Right lobe of liver (tissue), 6 donors: ENCODE measurements around the gene AHR. TPM values are rescaled to one million over a fixed set of nuclear protein-coding genes. Genes with fewer than 3 reads are reported as not detected.
"Not testable (repeated sequence)": the region's sequence is repeated elsewhere in the genome, so short reads cannot be mapped to it uniquely, and the experiment has no call there.

ENCODE experiments used
- ATAC-seq, 4 donors: fragments of 200-7000 bp; cut with Tn5 transposase; one replicate each; pipeline ENCODE4 v1.9.1; 2020; ENCODE audit warnings: mild to moderate bottlenecking in 4 of 4, moderate library complexity in 4 of 4
- DNase-seq, 3 donors: peaks; one replicate each; pipeline ENCODE4 v3.0.0-alpha.2; 2020
- H3K27ac ChIP-seq, 3 donors: fragments of 200-600 bp; one replicate each; pipeline ENCODE4 v1.8.0; 2022
- H3K27me3 ChIP-seq, 2 donors: fragments of 200-600 bp; one replicate each; pipeline ENCODE4 v1.8.0; 2022
- H3K36me3 ChIP-seq, 4 donors: fragments of 200-600 bp; sonication (generic) in 1 of 4; one replicate each; pipeline versions ENCODE4 v1.5.1 to v1.8.0; 2017 to 2022; ENCODE audit warnings: control low read depth in 1 of 4
- H3K4me1 ChIP-seq, 4 donors: fragments of 200-600 bp; sonication (generic) in 1 of 4; one replicate each; pipeline versions ENCODE4 v1.5.1 to v1.8.0; 2017 to 2022; ENCODE audit warnings: control low read depth in 1 of 4
- H3K4me3 ChIP-seq, 3 donors: fragments of 200-600 bp; one replicate each; pipeline ENCODE4 v1.8.0; 2022
- H3K9me3 ChIP-seq, 4 donors: fragments of 200-600 bp; sonication (generic) in 1 of 4; one replicate each; pipeline versions ENCODE4 v1.5.1 to v1.8.0; 2017 to 2022; ENCODE audit warnings: control low read depth in 1 of 4
- POLR2A ChIP-seq: fragments of 450-650 bp; IDR thresholded peaks from one replicate; pipeline ENCODE4 v1.6.1; 2017; ENCODE audit warnings: antibody characterized with exemption, mild to moderate bottlenecking
- WGBS: methylation state at CpG from one replicate; pipeline ENCODE4 v1.1.6; 2018; ENCODE audit warnings: low coverage, low lambda C conversion rate; ENCODE audit not compliant: insufficient coverage; ENCODE audit errors: missing lambda C conversion rate; 5-methylcytosine and 5-hydroxymethylcytosine counted together
- intact Hi-C, 2 donors: fragments of 100-400 bp; cut with DNase I; formaldehyde crosslinking; loops; one replicate each; pipeline versions ENCODE4 v1.11.2 to v1.14.1; 2022
- total RNA-seq, 6 experiments: library from RNA; depleted of rRNA in 2 of 6; stranded (reverse); fragments of >200 nt in 2 of 6; fragmentation: NEBNext Ultra II Directional in 3 of 6; extraction: Animal tissue kit (Norgen Biotek cat#: 25700) in 3 of 6; gene quantifications; one replicate each; pipeline versions ENCODE4 v1.1.0 to v1.2.4, GENCODE V29; 2016 to 2023
- TF ChIP-seq, protein P1 (sequence below), 4 donors: fragments of 200-600 bp in 3 of 4; fragments of 450-650 bp in 1 of 4; IDR thresholded peaks; one replicate each; pipeline versions ENCODE4 v1.5.1 to v1.8.0; 2016 to 2022; ENCODE audit warnings: antibody characterized with exemption in 4 of 4, mild to moderate bottlenecking in 2 of 4
- donor health status: DM: no; HTN: yes; CAD: no.
- donor health status: DM: no; HTN: no; CAD: no.
- donor health status: DM: no; HTN: no; CAD: no.
- donor health status: DM: no; HTN: yes; CAD: no.
- donor health status: DM: no; HTN: yes; CAD: no.

Gene AHR
- total RNA-seq, 6 experiments from 2014 or later: 31.2 to 67.9 (median 41.0) TPM

DNA sequence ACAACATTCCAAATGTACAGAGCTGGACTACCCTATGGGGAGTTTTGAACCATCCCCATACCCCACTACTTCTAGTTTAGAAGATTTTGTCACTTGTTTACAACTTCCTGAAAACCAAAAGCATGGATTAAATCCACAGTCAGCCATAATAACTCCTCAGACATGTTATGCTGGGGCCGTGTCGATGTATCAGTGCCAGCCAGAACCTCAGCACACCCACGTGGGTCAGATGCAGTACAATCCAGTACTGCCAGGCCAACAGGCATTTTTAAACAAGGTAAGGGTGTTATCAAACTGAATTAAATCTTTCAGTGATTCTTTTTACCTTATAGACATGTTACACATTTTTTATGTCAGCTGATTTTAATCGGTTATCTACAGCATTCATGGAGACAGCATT, 41.5 kb downstream of the AHR start:
- no peak overlapping the region for H3K27ac ChIP-seq
- H3K36me3 ChIP-seq: peaks cover 0 to 47% (median 6%) of the 10 kb centered on the region in 4 donors
- intact Hi-C loops: no loop called here

GRCh38 chr7:17340655-17341054, 42.2 kb downstream of the AHR start:
- DNase-seq (no peak), ATAC-seq (no peak)
- intact Hi-C loops: no loop called here
- H3K4me3 ChIP-seq: no peak overlapping the region
- no peak overlapping the region for H3K27ac ChIP-seq
- WGBS: 22% methylated on average over 1 of the region's 1 CpG
- peaks cover 0 to 7% (median 0%) of the 10 kb centered on the region in 4 donors for H3K4me1 ChIP-seq
- H3K9me3 ChIP-seq: no peaks in the 10 kb centered on the region
- no peak for TF ChIP-seq POLR2A
- TF ChIP-seq, protein P1, sequence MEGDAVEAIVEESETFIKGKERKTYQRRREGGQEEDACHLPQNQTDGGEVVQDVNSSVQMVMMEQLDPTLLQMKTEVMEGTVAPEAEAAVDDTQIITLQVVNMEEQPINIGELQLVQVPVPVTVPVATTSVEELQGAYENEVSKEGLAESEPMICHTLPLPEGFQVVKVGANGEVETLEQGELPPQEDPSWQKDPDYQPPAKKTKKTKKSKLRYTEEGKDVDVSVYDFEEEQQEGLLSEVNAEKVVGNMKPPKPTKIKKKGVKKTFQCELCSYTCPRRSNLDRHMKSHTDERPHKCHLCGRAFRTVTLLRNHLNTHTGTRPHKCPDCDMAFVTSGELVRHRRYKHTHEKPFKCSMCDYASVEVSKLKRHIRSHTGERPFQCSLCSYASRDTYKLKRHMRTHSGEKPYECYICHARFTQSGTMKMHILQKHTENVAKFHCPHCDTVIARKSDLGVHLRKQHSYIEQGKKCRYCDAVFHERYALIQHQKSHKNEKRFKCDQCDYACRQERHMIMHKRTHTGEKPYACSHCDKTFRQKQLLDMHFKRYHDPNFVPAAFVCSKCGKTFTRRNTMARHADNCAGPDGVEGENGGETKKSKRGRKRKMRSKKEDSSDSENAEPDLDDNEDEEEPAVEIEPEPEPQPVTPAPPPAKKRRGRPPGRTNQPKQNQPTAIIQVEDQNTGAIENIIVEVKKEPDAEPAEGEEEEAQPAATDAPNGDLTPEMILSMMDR (IDR thresholded peaks at IDR 0.05): no peak
- H3K36me3 ChIP-seq: peaks cover 0 to 47% (median 6%) of the 10 kb centered on the region in 4 donors
- no peaks in the 10 kb centered on the region for H3K27me3 ChIP-seq

More for the DNA sequence above, 41.5 kb downstream of the AHR start:
- WGBS: 85% methylated on average over 4 of the region's 4 CpGs
- Histone ChIP-seq H3K4me1 (peaks cover 0 to 7% (median 0%) of the 10 kb centered on the region in 4 donors), H3K4me3 (no peak overlapping the region), H3K9me3 (no peaks in the 10 kb centered on the region), H3K27me3 (no peaks in the 10 kb centered on the region)
- ATAC-seq: peak in 2 of 4 donors; percentile 44 to 45
- no peak for DNase-seq
- TF ChIP-seq, protein P1 (IDR thresholded peaks at IDR 0.05): no peak
- no peak for TF ChIP-seq POLR2A

- H3K9me3 ChIP-seq: no peaks in the 10 kb centered on the region
- H3K27ac ChIP-seq: no peak overlapping the region
- TF ChIP-seq, protein P1 (IDR thresholded peaks at IDR 0.05): no peak
- TF ChIP-seq POLR2A: no peak
- peaks cover 0 to 7% (median 0%) of the 10 kb centered on the region in 4 donors for H3K4me1 ChIP-seq
- intact Hi-C loops: no loop called here
- peaks cover 0 to 42% (median 2%) of the 10 kb centered on the region in 4 donors for H3K36me3 ChIP-seq
- ATAC-seq (no peak), DNase-seq (no peak)
- WGBS: 65% methylated on average over 2 of the region's 2 CpGs
- H3K4me3 ChIP-seq: no peak overlapping the region
- H3K27me3 ChIP-seq: no peaks in the 10 kb centered on the region
These were observed 44.3 kb downstream of the AHR start for GRCh38 chr7:17342756-17343155.

GRCh38 chr7:17347401-17347800, 48.9 kb downstream of the AHR start:
- intact Hi-C loops: no loop called here
- H3K4me1 ChIP-seq: no peaks in the 10 kb centered on the region
- ATAC-seq: peak in 2 of 4 donors; percentile 29 to 42
- H3K9me3 ChIP-seq: peaks cover 0 to 5% (median 0%) of the 10 kb centered on the region in 4 donors
- no peak for DNase-seq
- H3K36me3 ChIP-seq: peaks cover 0 to 10% (median 0%) of the 10 kb centered on the region in 4 donors
- no peak overlapping the region for H3K4me3 ChIP-seq
- no peaks in the 10 kb centered on the region for H3K27me3 ChIP-seq
- TF ChIP-seq POLR2A: no peak
- TF ChIP-seq, protein P1 (IDR thresholded peaks at IDR 0.05): no peak
- H3K27ac ChIP-seq: no peak overlapping the region

DNA sequence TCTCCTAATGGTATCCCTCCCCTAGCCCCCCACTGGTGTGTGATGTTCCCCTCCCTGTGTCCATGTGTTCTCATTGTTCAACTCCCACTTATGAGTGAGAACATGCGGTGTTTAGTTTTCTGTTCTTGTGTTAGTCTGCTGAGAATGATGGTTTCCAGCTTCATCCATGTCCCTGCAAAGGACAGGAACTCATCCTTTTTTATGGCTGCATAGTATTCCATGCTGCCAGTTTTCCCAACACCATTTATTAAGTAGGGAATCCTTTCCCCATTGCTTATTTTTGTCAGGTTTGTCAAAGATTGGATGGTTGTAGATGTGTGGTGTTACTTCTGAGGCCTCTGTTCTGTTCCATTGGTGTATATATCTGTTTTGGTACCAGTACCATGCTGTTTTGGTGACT, 50.5 kb downstream of the AHR start:
- H3K27me3 ChIP-seq, DNase-seq, H3K4me3 ChIP-seq, H3K27ac ChIP-seq, H3K36me3 ChIP-seq, H3K9me3 ChIP-seq, intact Hi-C loops, H3K4me1 ChIP-seq, ATAC-seq: not testable (repeated sequence)
- 100% methylated on average over 1 of the region's 1 CpG for WGBS

DNA sequence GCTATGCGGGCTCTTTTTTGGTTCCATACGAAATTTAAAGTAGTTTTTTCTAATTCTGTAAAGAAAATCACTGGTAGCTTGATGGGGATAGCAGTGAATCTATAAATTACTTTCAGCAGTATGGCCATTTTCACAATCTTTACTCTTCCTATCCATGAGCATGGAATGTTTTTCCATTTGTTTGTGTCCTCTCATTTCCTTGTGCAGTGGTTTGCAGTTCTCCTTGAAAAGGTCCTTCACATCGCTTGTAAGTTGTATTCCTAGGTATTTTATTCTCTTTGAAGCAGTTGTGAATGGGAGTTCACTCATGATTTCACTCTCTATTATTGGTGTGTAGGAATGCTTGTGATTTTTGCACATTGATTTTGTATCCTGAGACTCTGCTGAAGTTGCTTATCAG, 51.9 kb downstream of the AHR start:
- H3K4me1 ChIP-seq, H3K27ac ChIP-seq, H3K27me3 ChIP-seq, H3K9me3 ChIP-seq, H3K4me3 ChIP-seq, ATAC-seq, DNase-seq, H3K36me3 ChIP-seq, intact Hi-C loops: not testable (repeated sequence)
- WGBS: 97% methylated on average over 3 of the region's 3 CpGs

DNA sequence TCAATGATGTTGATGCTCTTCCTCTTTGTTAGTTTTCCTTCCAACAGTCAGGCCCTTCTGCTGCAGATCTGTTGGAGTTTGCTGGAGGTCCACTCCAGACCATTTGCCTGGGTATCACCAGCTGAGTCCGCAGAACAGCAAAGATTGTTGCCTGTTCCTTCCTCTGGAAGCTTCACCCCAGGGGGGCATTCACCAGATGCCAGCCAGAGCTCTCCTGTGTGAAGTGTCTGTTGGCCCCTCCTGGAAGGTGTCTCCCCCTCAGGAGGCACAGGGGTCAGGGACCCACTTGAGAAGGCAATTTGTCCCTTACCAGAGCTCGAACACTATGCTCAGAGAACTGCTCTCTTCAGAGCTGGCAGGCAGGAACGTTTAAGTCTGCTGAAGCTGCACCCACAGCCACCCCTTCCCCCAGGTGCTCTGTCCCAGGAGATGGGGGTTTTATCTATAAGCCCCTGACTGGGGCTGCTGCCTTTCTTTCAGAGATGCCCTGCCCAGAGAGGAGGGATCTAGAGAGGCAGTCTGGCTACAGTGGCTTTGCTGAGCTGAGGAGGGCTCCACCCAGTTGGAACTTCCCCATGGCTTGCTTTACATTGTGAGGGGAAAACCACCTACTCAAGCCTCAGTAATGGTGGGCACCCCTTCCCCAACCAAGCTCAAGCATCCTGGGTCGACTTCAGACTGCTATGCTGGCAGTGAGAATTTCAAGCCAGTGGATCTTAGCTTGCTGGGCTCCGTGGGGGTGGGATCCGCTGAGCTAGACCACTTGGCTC, 55.4 kb downstream of the AHR start:
- DNase-seq, H3K4me3 ChIP-seq, intact Hi-C loops, H3K27ac ChIP-seq, ATAC-seq, H3K27me3 ChIP-seq, H3K36me3 ChIP-seq, H3K4me1 ChIP-seq, H3K9me3 ChIP-seq: not testable (repeated sequence)
- WGBS: 60% methylated on average over 1 of the region's 6 CpGs
